CD4-positive, alpha-beta memory T cell (primary cell): ENCODE measurements around the gene IGFALS. TPM values are rescaled to one million over a fixed set of nuclear protein-coding genes. Genes with fewer than 3 reads are reported as not detected.
A peak's percentile ranks its signal among the peaks of the same experiment; 100 is the strongest.

ENCODE experiments used
- CTCF ChIA-PET: fragments of 350-600 bp; sonication (Branson Sonifier 250); formaldehyde crosslinking; loops from one replicate; lab custom pipeline; 2021; ENCODE audit warnings: inconsistent platforms; ENCODE audit not compliant: partially characterized antibody; lab: Charles Lee
- POLR2A ChIA-PET: fragments of 350-600 bp; sonication (Branson Sonifier 250); formaldehyde crosslinking; loops from one replicate; lab custom pipeline; 2021; ENCODE audit not compliant: partially characterized antibody; lab: Charles Lee
- DNase-seq, 5 donors: peaks; one replicate each; pipeline versions ENCODE4 v3.0.0 to v3.0.0-alpha.2; 2020 to 2022; ENCODE audit warnings: mixed read lengths in 1 of 5
- H3K27ac ChIP-seq: one replicate; pipeline ENCODE4 v1.7.0; 2013; ENCODE audit warnings: low read depth, low read length
- H3K27me3 ChIP-seq: 2 replicates; pipeline ENCODE4 v1.7.0; 2013; ENCODE audit warnings: mild to moderate bottlenecking, low read length, moderate library complexity; ENCODE audit not compliant: insufficient read depth
- H3K36me3 ChIP-seq: 2 replicates; pipeline ENCODE4 v1.7.0; 2013; ENCODE audit warnings: mild to moderate bottlenecking, low read length, moderate library complexity; ENCODE audit not compliant: insufficient read depth
- H3K4me1 ChIP-seq: 2 replicates; pipeline ENCODE4 v1.7.0; 2013; ENCODE audit warnings: mild to moderate bottlenecking, low read length, moderate library complexity; ENCODE audit not compliant: insufficient read depth
- H3K4me3 ChIP-seq, 2 donors: one replicate each; pipeline ENCODE4 v1.7.0; 2013; ENCODE audit warnings: low read length in 2 of 2, mild to moderate bottlenecking in 1 of 2
- H3K9me3 ChIP-seq, 2 donors: one replicate each; pipeline ENCODE4 v1.7.0; 2013; ENCODE audit warnings: low read length in 2 of 2, control low read depth in 1 of 2; ENCODE audit not compliant: control insufficient read depth in 1 of 2
- H3K27ac Mint-ChIP-seq, 7 donors: one replicate each; pipeline ENCODE4 v1.8.0; 2020 to 2021; ENCODE audit warnings: mixed read lengths in 7 of 7, mild to moderate bottlenecking in 6 of 7, inconsistent platforms in 3 of 7, moderate library complexity in 3 of 7
- H3K27me3 Mint-ChIP-seq, 2 donors: one replicate each; pipeline ENCODE4 v1.8.0; 2020 to 2021; ENCODE audit warnings: mixed read lengths in 2 of 2
- H3K36me3 Mint-ChIP-seq, 2 donors: one replicate each; pipeline ENCODE4 v1.8.0; 2020 to 2021; ENCODE audit warnings: mixed read lengths in 2 of 2, inconsistent platforms in 1 of 2, mild to moderate bottlenecking in 1 of 2
- H3K4me1 Mint-ChIP-seq, 4 donors: one replicate each; pipeline ENCODE4 v1.8.0; 2020 to 2021; ENCODE audit warnings: mixed read lengths in 4 of 4, mild to moderate bottlenecking in 1 of 4
- H3K4me3 Mint-ChIP-seq, 8 donors: one replicate each; pipeline ENCODE4 v1.8.0; 2020 to 2021; ENCODE audit warnings: mixed read lengths in 8 of 8, mild to moderate bottlenecking in 7 of 8, moderate library complexity in 6 of 8, inconsistent platforms in 3 of 8
- H3K9me3 Mint-ChIP-seq, 8 donors: one replicate each; pipeline ENCODE4 v1.8.0; 2020 to 2021; ENCODE audit warnings: mixed read lengths in 8 of 8, mild to moderate bottlenecking in 5 of 8, inconsistent platforms in 3 of 8, moderate library complexity in 1 of 8
- intact Hi-C: fragments of 100-400 bp; cut with micrococcal nuclease; formaldehyde crosslinking; loops from one replicate; pipeline ENCODE4 v1.15.1; 2023
- polyA plus RNA-seq, 2 donors: library from polyadenylated mRNA; unstranded; fragments of 300-500 nt; fragmentation: Illumina TruSeq; gene quantifications; one replicate each; pipeline ENCODE4 v1.2.3, GENCODE V29; 2021
- total RNA-seq, 2 experiments: library from RNA; stranded (reverse); gene quantifications; one replicate each; pipeline ENCODE4 v1.2.3, GENCODE V29; 2021

IGFALS gene
- total and polyA plus RNA-seq, 4 experiments from 2014 or later = 0.29 to 0.36 TPM; not detected in 2

DNA sequence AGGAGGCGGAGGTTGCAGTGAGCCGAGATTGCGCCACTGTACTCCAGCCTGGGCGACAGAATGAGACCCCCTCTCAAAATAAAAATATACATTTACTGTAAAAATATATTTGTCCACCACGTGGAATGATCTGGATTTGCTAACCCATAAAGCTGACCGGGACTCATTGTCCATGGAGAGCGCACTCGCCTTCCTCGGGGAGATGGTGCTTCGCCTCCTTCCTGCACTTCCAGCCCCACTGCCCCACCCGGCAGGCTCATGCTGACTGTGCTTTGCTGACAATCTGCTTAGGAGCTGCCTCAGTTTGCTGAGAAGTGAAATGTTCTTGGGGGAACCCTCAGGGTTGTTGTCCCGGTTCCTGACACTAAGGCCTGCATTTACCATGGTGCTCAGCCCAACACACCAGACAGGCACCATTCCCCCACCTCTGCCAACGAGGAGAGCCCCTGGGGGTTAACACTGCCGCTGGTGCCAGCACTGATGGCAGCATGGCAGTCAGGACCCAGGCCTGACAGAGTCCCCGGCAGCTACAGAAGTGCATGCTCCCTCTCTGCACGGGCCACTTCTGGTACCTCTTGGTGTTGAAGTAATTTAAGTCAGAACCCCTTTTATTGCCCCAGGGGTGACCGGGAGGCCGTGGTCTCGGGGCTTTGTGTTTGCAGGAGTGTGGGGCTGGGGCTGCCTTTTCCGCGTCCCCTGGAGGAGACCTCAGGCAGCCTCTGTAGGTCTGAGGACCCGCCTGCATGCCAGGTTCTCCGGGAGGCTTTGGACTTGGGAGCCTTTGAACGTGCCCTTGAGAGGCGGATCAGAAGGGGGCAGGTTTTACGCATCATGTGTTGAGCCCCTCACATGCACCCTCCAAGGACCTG is 8.3 kb downstream of the IGFALS start:
- Histone ChIP-seq H3K27me3 (no peaks in the 10 kb centered on the region), H3K4me1 (peaks cover 38% of the 10 kb centered on the region), H3K4me3 (no peak overlapping the region), H3K27ac (no peak overlapping the region), H3K36me3 (peaks cover 22% of the 10 kb centered on the region), H3K9me3 (no peaks in the 10 kb centered on the region)
- CTCF ChIA-PET = no interaction called here
- Mint-ChIP-seq H3K4me1 (peaks cover 13 to 46% (median 30%) of the 10 kb centered on the region in 4 donors), H3K4me3 (peak overlapping the region in 7 of 8 donors; percentile 29 to 75 (median 66)), H3K36me3 (peaks cover 4 to 22% of the 10 kb centered on the region in 2 donors), H3K27ac (peak overlapping the region in 2 of 7 donors; percentile 57 to 77), H3K9me3 (peaks cover 0 to 3% (median 0%) of the 10 kb centered on the region in 8 donors), H3K27me3 (no peaks in the 10 kb centered on the region)
- intact Hi-C loops = no loop called here
- peak in 1 of 5 donors; percentile 32 for DNase-seq
- POLR2A ChIA-PET = interaction anchor here (1.7 kb wide), 1 partner anchor 79 kb away, joined by 5 read pairs; the partner anchor contains the start of gene MAPK8IP3

DNA sequence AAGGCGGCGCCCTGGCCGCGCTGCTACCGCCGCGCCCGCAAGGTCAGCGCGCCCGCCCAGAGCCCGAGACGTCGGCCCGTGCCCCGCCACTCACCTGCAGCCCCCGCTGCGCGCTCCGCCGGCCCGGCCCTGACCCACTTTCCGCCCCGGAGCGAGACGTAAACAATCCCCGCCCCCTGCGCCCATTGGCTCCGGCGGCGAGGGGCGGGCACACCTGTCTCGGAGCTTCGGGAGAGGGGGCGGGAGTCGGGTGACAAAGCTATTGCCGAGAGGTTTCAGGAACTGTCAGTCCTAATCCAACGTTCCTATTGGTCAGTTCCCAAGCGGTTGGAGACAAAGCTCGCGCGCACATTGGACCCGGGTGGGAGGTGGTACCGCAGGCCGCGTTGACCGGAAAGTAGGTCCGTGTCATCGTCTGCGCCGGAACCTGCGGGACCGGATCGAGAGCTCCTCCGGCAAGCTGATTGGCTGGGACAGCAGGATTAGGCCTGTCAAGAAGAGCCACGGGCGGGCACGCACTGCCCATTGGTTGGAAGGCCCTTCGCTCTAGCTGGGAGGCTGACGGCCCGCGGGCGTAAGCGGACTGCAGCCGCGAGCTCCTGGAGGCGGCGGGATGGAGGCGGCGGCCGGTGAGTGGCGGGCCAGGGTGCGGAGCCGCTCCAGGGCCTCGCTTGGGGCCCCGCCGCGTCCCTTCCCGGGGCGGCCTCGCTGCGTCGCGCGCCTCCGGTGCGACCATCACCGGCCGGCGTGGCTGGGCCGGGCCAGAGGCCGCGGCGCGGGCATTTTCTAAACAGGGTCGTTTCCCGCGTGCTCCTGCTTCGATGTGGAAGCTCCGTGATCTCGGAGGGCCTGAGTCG is 10.9 kb downstream of the IGFALS start, which contains the start of the genes NUBP2 and SPSB3:
NUBP2 (plus strand) TSS at position 553 of the 857 bp plus-strand sequence; CDS start at position 614, 61 bp downstream.
SPSB3 (minus strand) TSS at position 164 of the 857 bp plus-strand sequence. CDS start 1,088 bp downstream, outside the sequence.
- peaks cover 13 to 46% (median 30%) of the 10 kb centered on the region in 4 donors for H3K4me1 Mint-ChIP-seq
- ChIA-PET POLR2A (interaction anchor here (0.7 to 6.7 kb wide), 24 partner anchors 8 to 995 kb away, joined by 3 to 185 read pairs (median 6); partner anchors contain the start of genes AMDHD2, CRAMP1, EME2 and FAHD1), CTCF (interaction anchor here (1.0 to 2.2 kb wide), 10 partner anchors 8 to 146 kb away, joined by 3 to 16 read pairs (median 5); partner anchors contain the start of genes EME2, FAHD1, HAGH and MAPK8IP3)
- peak within 1 kb of the TSS; percentile 79 for H3K27ac ChIP-seq
- H3K36me3 Mint-ChIP-seq = peaks cover 0 to 17% of the 10 kb centered on the region in 2 donors
- peak within 1 kb of the TSS; percentile 69 to 88 for H3K4me3 ChIP-seq
- DNase-seq = peak; percentile 97 to 99 (median 99)
- peaks cover 43% of the 10 kb centered on the region for H3K4me1 ChIP-seq
- H3K27ac Mint-ChIP-seq = peak within 1 kb of the TSS; percentile 92 to 97 (median 94)
- no peaks in the 10 kb centered on the region for H3K27me3 ChIP-seq
- intact Hi-C loops = loop anchor here (1.0 to 2.0 kb wide), 5 partner anchors 9 to 362 kb away; partner anchors contain the start of genes HAGH, MAPK8IP3, MRPS34 and UQCC4
- H3K4me3 Mint-ChIP-seq = peak within 1 kb of the TSS; percentile 91 to 96 (median 94)
- H3K27me3 Mint-ChIP-seq = no peaks in the 10 kb centered on the region
- H3K36me3 ChIP-seq = peaks cover 22% of the 10 kb centered on the region
- no peaks in the 10 kb centered on the region for H3K9me3 ChIP-seq
- peaks cover 0 to 3% (median 0%) of the 10 kb centered on the region in 8 donors for H3K9me3 Mint-ChIP-seq

DNA sequence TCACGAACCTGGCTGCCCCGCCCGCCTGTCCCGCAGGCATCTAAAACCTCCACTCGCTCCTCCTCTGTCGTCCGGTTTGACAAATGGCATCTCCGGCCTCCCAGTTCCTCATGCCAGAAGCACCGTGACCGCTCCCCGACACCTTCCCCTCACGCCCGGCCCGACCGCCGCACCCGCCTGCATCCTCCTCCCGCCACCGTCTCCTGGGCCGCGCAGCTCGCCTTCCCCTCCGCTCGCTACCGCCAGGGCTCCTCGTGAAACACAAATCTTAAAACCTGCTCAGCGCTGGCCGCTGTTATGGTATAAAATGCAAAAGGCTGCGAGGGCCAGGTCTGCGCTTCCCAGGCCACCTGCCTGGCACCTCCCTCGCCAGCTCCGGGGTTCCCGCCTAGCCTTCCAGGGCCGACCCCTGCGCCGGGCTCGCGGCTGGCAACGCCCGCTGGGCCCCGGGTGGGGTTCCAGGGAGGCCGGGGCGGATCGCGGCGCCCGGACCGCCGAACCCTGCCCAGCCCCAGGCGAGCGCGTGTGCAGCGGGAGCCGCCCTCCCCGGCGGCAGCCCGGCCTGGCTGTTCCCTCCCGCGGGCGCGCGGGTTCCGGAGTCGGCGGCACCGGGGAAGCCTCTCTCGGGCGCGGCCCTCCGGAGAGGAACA is 11.6 kb downstream of the IGFALS start:
- POLR2A ChIA-PET = interaction anchor here (0.5 to 6.7 kb wide), 20 partner anchors 9 to 1194 kb away, joined by 3 to 185 read pairs (median 7); partner anchors contain the start of genes AMDHD2, CRAMP1, EME2 and FAHD1
- intact Hi-C loops = loop anchor here (1.0 to 2.0 kb wide), 5 partner anchors 9 to 362 kb away; partner anchors contain the start of genes HAGH, MAPK8IP3, MRPS34 and UQCC4
- Mint-ChIP-seq H3K4me3 (peak overlapping the region; percentile 84 to 94 (median 87)), H3K4me1 (peaks cover 13 to 46% (median 30%) of the 10 kb centered on the region in 4 donors), H3K27ac (peak overlapping the region; percentile 81 to 94 (median 90)), H3K9me3 (peaks cover 0 to 3% (median 0%) of the 10 kb centered on the region in 8 donors), H3K36me3 (peaks cover 0 to 17% of the 10 kb centered on the region in 2 donors), H3K27me3 (no peaks in the 10 kb centered on the region)
- Histone ChIP-seq H3K4me1 (peaks cover 43% of the 10 kb centered on the region), H3K4me3 (peak overlapping the region; percentile 36 to 88), H3K27ac (peak overlapping the region; percentile 79), H3K27me3 (no peaks in the 10 kb centered on the region), H3K36me3 (peaks cover 18% of the 10 kb centered on the region), H3K9me3 (no peaks in the 10 kb centered on the region)
- CTCF ChIA-PET = interaction anchor here (1.0 to 2.2 kb wide), 10 partner anchors 8 to 147 kb away, joined by 3 to 16 read pairs (median 5); partner anchors contain the start of genes EME2, FAHD1, HAGH and MAPK8IP3
- peak in 3 of 5 donors; percentile 37 to 56 (median 52) for DNase-seq

DNA sequence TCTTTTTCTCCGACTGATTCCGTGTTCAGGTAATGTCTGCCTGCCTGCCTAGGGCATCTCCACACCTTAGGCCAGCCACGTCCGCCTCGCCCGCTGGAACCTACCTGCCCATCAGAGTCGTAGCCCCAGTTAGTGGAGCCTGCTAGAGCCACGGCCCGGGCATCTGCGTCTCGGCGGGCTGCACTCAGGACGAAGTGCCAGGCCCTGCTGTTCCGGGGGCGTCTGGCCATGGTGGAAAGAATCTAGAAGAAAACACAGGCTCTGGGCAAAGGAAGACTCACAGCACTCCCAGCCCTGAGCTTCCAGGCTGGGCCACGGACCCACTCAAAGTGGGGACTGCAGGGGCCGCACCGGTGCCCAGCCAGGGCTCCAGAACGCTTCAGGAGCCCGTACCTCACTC is 12.3 kb downstream of the IGFALS start:
- Mint-ChIP-seq H3K4me1 (peaks cover 14 to 46% (median 30%) of the 10 kb centered on the region in 4 donors), H3K36me3 (peaks cover 0 to 23% of the 10 kb centered on the region in 2 donors), H3K27me3 (no peaks in the 10 kb centered on the region), H3K27ac (peak overlapping the region; percentile 81 to 94 (median 90)), H3K4me3 (peak overlapping the region; percentile 84 to 89 (median 87)), H3K9me3 (peaks cover 0 to 3% (median 0%) of the 10 kb centered on the region in 8 donors)
- Histone ChIP-seq H3K4me3 (peak overlapping the region in 1 of 2 donors; percentile 88), H3K36me3 (peaks cover 22% of the 10 kb centered on the region), H3K4me1 (peaks cover 43% of the 10 kb centered on the region), H3K27me3 (no peaks in the 10 kb centered on the region), H3K27ac (no peak overlapping the region), H3K9me3 (no peaks in the 10 kb centered on the region)
- intact Hi-C loops = no loop called here
- ChIA-PET POLR2A (interaction anchor here (0.5 to 6.7 kb wide), 9 partner anchors 11 to 1193 kb away, joined by 3 to 185 read pairs (median 18); partner anchors contain the start of genes CRAMP1, EME2, FAHD1 and HAGH), CTCF (interaction anchor here (1.9 to 2.2 kb wide), 2 partner anchors 9 to 75 kb away, joined by 9 to 16 read pairs; partner anchors contain the start of genes EME2, MAPK8IP3, MRPS34 and NME3)
- DNase-seq = peak in 1 of 5 donors; percentile 40

DNA sequence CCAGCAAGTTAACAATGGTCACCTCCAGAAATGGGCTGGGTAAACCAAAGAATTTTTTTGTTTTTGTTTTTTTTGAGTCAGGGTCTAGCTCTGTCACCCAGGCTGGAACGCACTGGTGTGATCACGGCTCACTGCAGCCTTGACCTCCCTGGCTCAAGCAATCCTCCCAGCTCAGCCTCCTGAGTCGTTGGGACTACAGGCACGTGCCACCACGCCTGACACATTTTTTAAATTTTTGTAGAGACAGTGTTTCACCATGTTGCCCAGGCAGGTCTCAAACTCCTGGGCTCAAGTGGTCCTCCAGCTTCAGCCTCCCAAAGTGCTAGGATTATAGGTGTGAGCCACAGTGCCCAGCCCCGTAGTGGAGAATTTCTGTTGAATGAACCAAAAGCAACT is 12.8 kb downstream of the IGFALS start:
- H3K9me3 ChIP-seq = no peaks in the 10 kb centered on the region
- peaks cover 22% of the 10 kb centered on the region for H3K36me3 ChIP-seq
- H3K4me3 ChIP-seq = no peak overlapping the region
- no peak overlapping the region for H3K27ac ChIP-seq
- H3K27me3 Mint-ChIP-seq = no peaks in the 10 kb centered on the region
- H3K36me3 Mint-ChIP-seq = peaks cover 0 to 23% of the 10 kb centered on the region in 2 donors
- peak in 1 of 5 donors; percentile 10 for DNase-seq
- ChIA-PET POLR2A (interaction anchor here (4.5 to 6.7 kb wide), 2 partner anchors 11 to 74 kb away, joined by 56 to 185 read pairs; partner anchors contain the start of genes EME2, MAPK8IP3, MRPS34 and NME3), CTCF (no interaction called here)
- no peaks in the 10 kb centered on the region for H3K27me3 ChIP-seq
- H3K27ac Mint-ChIP-seq = peak overlapping the region in 3 of 7 donors; percentile 81 to 94 (median 91)
- H3K4me1 ChIP-seq = peaks cover 39% of the 10 kb centered on the region
- intact Hi-C loops = no loop called here
- peak overlapping the region in 7 of 8 donors; percentile 21 to 85 (median 63) for H3K4me3 Mint-ChIP-seq
- peaks cover 14 to 44% (median 30%) of the 10 kb centered on the region in 4 donors for H3K4me1 Mint-ChIP-seq
- peaks cover 0 to 3% (median 0%) of the 10 kb centered on the region in 8 donors for H3K9me3 Mint-ChIP-seq
